Dendritic cell treated with granulocyte-macrophage colony-stimulating factor and Interleukin-4, amounts not matched to agents 40 ng/mL and 50 ng/mL, for 4 days (primary cell): ENCODE results near the gene UNC80.

Experiments
- H3K27ac Mint-ChIP-seq: one replicate; pipeline ENCODE4 v1.8.0; 2022; ENCODE audit warnings: mild to moderate bottlenecking, mixed read lengths
- H3K27me3 Mint-ChIP-seq: one replicate; pipeline ENCODE4 v1.8.0; 2022; ENCODE audit warnings: mild to moderate bottlenecking, mixed read lengths
- H3K36me3 Mint-ChIP-seq: one replicate; pipeline ENCODE4 v1.8.0; 2022; ENCODE audit warnings: low read depth, mixed read lengths
- H3K4me1 Mint-ChIP-seq: one replicate; pipeline ENCODE4 v1.8.0; 2022; ENCODE audit warnings: low read depth, mixed read lengths
- H3K4me3 Mint-ChIP-seq: one replicate; pipeline ENCODE4 v1.8.0; 2022; ENCODE audit warnings: mild to moderate bottlenecking, moderate library complexity, mixed read lengths
- H3K9me3 Mint-ChIP-seq: one replicate; pipeline ENCODE4 v1.8.0; 2022; ENCODE audit warnings: mixed read lengths
- intact Hi-C: fragments of 100-400 bp; cut with micrococcal nuclease; formaldehyde crosslinking; loops from one replicate; pipeline ENCODE4 v1.15.0; 2022

UNC80 gene

GRCh38 chr2:209824391-209824790, 52.8 kb downstream of the UNC80 start:
- intact Hi-C loops, result no loop called here
- Mint-ChIP-seq H3K4me1 (peaks cover 5% of the 10 kb centered on the region), H3K36me3 (no peaks in the 10 kb centered on the region), H3K4me3 (no peak overlapping the region), H3K9me3 (no peaks in the 10 kb centered on the region), H3K27ac (no peak overlapping the region), H3K27me3 (no peaks in the 10 kb centered on the region)

DNA sequence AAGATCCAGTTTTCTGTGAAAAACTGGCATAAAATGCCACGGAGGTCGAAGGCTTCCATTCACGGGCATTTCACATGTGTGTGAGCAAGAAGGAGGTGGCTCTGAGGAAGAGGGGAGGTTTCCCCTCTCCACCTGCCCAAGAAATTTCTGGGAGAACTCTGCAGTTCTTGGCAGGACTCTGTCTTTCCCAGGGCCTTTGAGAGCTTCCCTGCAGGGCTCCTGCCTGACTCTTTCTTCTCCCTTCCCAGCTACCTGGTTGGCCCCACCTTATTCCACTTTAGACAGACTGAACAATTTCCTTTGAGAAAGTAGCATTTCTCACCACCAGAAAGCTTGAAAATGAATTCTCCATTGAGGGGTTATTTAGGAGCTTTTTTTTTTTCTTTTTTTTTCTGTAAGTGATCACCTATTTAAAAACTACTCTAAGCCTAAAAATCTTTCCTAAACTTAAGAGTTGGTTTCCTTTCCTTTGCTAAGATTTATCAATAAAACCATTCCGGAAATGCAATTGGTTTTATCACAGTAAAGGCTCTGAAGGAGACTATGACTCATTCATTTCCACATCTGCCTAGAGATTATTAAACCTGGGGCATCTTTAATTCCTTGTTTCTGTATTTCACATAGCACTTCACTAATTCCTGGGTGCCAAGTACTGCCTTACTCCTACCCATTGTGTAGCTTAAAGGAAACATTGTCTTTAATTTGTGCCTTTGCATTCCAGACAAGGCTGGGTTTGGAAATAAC, 59.3 kb downstream of the UNC80 start:
- intact Hi-C loops, result no loop called here
- Mint-ChIP-seq H3K36me3 (no peaks in the 10 kb centered on the region), H3K4me1 (no peaks in the 10 kb centered on the region), H3K27ac (no peak overlapping the region), H3K27me3 (no peaks in the 10 kb centered on the region), H3K4me3 (no peak overlapping the region), H3K9me3 (no peaks in the 10 kb centered on the region)

DNA sequence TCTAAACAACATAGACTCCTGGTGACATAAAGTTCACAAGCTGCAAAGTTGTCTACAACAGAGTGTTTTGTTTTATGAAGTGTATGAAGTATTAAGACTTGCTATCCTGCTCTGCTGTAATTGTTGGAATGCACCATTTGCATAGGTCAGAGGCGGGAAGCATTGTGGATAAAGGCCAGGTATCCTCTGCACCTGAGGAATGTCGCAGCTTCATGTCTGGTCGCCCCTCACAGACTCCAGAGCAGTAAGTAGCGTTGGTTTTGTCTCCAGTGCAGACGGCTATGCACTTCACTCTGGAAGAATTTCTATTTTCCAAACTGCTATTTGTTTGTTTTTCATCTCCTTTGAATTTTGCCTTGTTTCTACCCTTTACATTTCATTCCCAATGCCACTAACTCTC, 63.1 kb downstream of the UNC80 start:
- H3K27ac Mint-ChIP-seq, result no peak overlapping the region
- no peak overlapping the region for H3K4me3 Mint-ChIP-seq
- H3K36me3 Mint-ChIP-seq, result no peaks in the 10 kb centered on the region
- no peaks in the 10 kb centered on the region for H3K4me1 Mint-ChIP-seq
- no peaks in the 10 kb centered on the region for H3K27me3 Mint-ChIP-seq
- no peaks in the 10 kb centered on the region for H3K9me3 Mint-ChIP-seq
- intact Hi-C loops, result no loop called here

DNA sequence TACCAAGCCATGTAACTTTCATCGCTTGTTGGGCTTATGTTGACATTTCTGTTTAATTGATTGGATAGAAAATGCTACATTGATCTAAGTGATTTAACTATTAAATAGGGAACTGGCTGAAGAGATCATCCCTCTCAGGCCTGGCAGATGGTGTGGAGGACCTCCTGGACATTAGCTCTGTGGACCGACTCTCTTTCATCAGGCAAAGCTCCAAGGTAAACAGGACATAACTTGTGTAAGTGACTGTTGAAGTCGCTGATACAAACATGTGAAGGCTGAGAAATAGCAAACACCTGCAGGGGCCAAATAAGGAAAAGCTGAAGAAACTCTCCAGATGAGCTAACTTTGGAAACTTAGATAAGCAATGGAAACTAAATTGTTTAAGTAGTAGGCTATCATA, 68.8 kb downstream of the UNC80 start:
- intact Hi-C loops, result no loop called here
- Mint-ChIP-seq H3K9me3 (no peaks in the 10 kb centered on the region), H3K36me3 (no peaks in the 10 kb centered on the region), H3K4me3 (no peak overlapping the region), H3K4me1 (peaks cover 10% of the 10 kb centered on the region), H3K27ac (no peak overlapping the region), H3K27me3 (no peaks in the 10 kb centered on the region)

- Mint-ChIP-seq H3K36me3 (no peaks in the 10 kb centered on the region), H3K9me3 (no peaks in the 10 kb centered on the region), H3K27me3 (no peaks in the 10 kb centered on the region)
These were observed 74.0 kb downstream of the UNC80 start for GRCh38 chr2:209845666-209846065.

DNA sequence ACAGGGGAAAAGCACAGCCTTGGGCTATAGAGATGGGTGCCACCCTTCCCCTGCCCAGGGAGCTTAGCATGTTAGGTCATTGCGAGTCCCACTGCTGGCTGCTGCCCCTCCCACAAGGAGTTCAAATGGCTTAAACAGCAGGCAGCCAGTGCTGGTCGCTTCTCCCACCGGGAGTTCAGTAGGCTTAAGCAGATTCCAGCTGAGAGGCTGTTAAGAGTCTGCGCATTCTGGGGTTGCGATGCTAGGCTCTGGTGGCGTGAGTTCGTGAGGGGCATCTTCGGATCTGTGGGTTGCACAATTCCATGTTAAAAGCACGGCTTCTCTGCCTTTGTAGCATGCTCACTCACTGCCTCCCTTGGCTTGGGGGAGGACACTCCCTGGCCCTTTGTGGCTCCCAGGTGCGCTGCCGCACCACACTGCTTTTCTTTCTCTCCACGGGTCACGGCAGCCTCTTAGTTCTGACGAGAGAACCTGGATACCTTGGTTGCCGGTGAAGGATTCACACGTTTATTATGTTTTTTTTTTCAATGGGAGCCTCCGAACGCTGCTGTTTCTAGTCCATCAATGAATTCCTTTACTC, 93.2 kb downstream of the UNC80 start:
- H3K4me1 Mint-ChIP-seq, result no peaks in the 10 kb centered on the region
- intact Hi-C loops, result no loop called here
- peaks cover 12% of the 10 kb centered on the region for H3K9me3 Mint-ChIP-seq
- no peaks in the 10 kb centered on the region for H3K27me3 Mint-ChIP-seq
- no peak overlapping the region for H3K27ac Mint-ChIP-seq
- no peaks in the 10 kb centered on the region for H3K36me3 Mint-ChIP-seq
- no peak overlapping the region for H3K4me3 Mint-ChIP-seq

More at GRCh38 chr2:209845666-209846065, 74.0 kb downstream of the UNC80 start:
- intact Hi-C loops, result no loop called here
- H3K27ac Mint-ChIP-seq, result no peak overlapping the region
- peaks cover 17% of the 10 kb centered on the region for H3K4me1 Mint-ChIP-seq
- H3K4me3 Mint-ChIP-seq, result no peak overlapping the region

- Mint-ChIP-seq H3K9me3 (peaks cover 7% of the 10 kb centered on the region), H3K27ac (no peak overlapping the region)
These were observed 96.8 kb downstream of the UNC80 start for GRCh38 chr2:209868271-209868994.

GRCh38 chr2:209870067-209870466, 98.4 kb downstream of the UNC80 start:
- H3K4me1 Mint-ChIP-seq, result no peaks in the 10 kb centered on the region
- no peak overlapping the region for H3K4me3 Mint-ChIP-seq
- no peak overlapping the region for H3K27ac Mint-ChIP-seq
- no peaks in the 10 kb centered on the region for H3K9me3 Mint-ChIP-seq
- no peaks in the 10 kb centered on the region for H3K36me3 Mint-ChIP-seq
- intact Hi-C loops, result no loop called here
- H3K27me3 Mint-ChIP-seq, result no peaks in the 10 kb centered on the region

More at GRCh38 chr2:209868271-209868994, 96.8 kb downstream of the UNC80 start:
- intact Hi-C loops, result no loop called here
- no peak overlapping the region for H3K4me3 Mint-ChIP-seq
- H3K36me3 Mint-ChIP-seq, result no peaks in the 10 kb centered on the region
- H3K4me1 Mint-ChIP-seq, result no peaks in the 10 kb centered on the region
- no peaks in the 10 kb centered on the region for H3K27me3 Mint-ChIP-seq

DNA sequence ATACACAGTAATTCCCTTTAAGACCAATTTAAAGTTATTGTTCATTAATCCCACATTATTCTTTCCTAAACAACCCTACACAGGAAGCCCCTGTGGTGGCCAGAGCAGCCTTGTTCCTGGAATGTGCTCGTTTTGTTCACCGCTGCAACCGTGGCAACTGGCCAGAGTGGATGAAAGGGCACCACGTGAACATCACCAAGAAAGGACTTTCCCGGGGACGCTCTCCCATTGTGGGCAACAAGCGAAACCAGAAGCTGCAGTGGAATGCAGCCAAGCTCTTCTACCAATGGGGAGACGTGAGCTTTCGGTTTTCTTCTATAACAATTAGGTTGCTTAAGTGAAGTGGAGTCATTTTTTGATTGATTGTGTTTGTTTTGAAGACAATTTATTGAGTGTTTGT, 101.0 kb downstream of the UNC80 start:
- Mint-ChIP-seq H3K27ac (no peak overlapping the region), H3K36me3 (no peaks in the 10 kb centered on the region), H3K4me3 (no peak overlapping the region), H3K9me3 (no peaks in the 10 kb centered on the region), H3K4me1 (no peaks in the 10 kb centered on the region), H3K27me3 (no peaks in the 10 kb centered on the region)
- intact Hi-C loops, result no loop called here

DNA sequence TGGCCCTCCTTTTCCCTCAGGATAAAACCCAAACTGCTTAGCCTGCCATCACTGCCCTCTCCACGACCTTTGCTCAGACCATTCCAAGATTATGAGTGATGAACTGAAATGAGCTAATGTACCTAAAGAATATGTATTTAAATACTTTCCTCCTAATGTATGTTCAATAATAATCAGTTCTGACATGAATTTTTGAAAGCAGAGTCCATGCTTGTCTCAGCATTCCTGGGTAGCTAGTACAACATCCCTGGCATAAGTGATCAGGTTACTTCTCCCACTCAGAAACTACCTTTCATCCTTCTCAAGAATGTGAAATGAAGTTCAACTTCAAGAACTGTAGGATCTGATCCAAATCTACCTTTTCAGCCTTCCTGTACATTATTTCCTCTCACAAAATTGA, 103.6 kb downstream of the UNC80 start:
- no peak overlapping the region for H3K4me3 Mint-ChIP-seq
- intact Hi-C loops, result no loop called here
- no peaks in the 10 kb centered on the region for H3K9me3 Mint-ChIP-seq
- H3K27ac Mint-ChIP-seq, result no peak overlapping the region
- H3K36me3 Mint-ChIP-seq, result no peaks in the 10 kb centered on the region
- no peaks in the 10 kb centered on the region for H3K4me1 Mint-ChIP-seq
- no peaks in the 10 kb centered on the region for H3K27me3 Mint-ChIP-seq

GRCh38 chr2:209876211-209876610, 104.6 kb downstream of the UNC80 start:
- Mint-ChIP-seq H3K36me3 (no peaks in the 10 kb centered on the region), H3K4me3 (no peak overlapping the region), H3K9me3 (no peaks in the 10 kb centered on the region), H3K4me1 (no peaks in the 10 kb centered on the region), H3K27me3 (no peaks in the 10 kb centered on the region), H3K27ac (no peak overlapping the region)
- intact Hi-C loops, result no loop called here

GRCh38 chr2:209878701-209879100, 107.1 kb downstream of the UNC80 start:
- Mint-ChIP-seq H3K27me3 (no peaks in the 10 kb centered on the region), H3K4me3 (no peak overlapping the region), H3K27ac (no peak overlapping the region), H3K9me3 (no peaks in the 10 kb centered on the region), H3K4me1 (no peaks in the 10 kb centered on the region), H3K36me3 (no peaks in the 10 kb centered on the region)
- intact Hi-C loops, result no loop called here

- no peaks in the 10 kb centered on the region for H3K4me1 Mint-ChIP-seq
- intact Hi-C loops, result no loop called here
- H3K27me3 Mint-ChIP-seq, result no peaks in the 10 kb centered on the region
- no peak overlapping the region for H3K4me3 Mint-ChIP-seq
- H3K9me3 Mint-ChIP-seq, result no peaks in the 10 kb centered on the region
- no peak overlapping the region for H3K27ac Mint-ChIP-seq
- no peaks in the 10 kb centered on the region for H3K36me3 Mint-ChIP-seq
These were observed 129.0 kb downstream of the UNC80 start for GRCh38 chr2:209900638-209901037.

GRCh38 chr2:209901172-209901571, 129.5 kb downstream of the UNC80 start:
- Mint-ChIP-seq H3K4me3 (no peak overlapping the region), H3K4me1 (no peaks in the 10 kb centered on the region), H3K9me3 (no peaks in the 10 kb centered on the region), H3K27ac (no peak overlapping the region), H3K36me3 (no peaks in the 10 kb centered on the region), H3K27me3 (no peaks in the 10 kb centered on the region)
- intact Hi-C loops, result no loop called here
